Astrocyte of the hippocampus (primary cell): ENCODE data around the gene UBA5.

Experiments used
- DNase-seq: peaks from one replicate; pipeline ENCODE4 v3.0.0; 2011; ENCODE audit warnings: low read depth, low spot score

The UBA5 gene

DNA sequence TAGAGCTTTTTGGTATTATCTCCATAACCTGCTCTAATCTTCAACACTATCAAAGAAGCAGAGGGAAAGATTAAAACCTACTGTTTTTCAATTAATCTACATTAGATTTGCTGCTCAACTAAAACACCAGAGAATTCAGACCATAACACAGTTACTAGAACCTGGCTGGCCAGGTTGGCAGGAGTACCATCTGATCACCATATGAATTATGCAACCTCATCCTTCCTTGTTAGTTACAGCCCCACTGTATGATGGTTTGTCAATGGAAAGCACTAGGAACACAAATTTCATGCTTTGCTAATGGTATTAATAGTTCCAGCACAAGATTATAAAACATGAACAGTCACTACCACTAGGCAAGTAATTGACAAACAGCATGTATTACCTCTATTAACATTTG is 56.2 kb downstream of the UBA5 start:
- no peak for DNase-seq

DNA sequence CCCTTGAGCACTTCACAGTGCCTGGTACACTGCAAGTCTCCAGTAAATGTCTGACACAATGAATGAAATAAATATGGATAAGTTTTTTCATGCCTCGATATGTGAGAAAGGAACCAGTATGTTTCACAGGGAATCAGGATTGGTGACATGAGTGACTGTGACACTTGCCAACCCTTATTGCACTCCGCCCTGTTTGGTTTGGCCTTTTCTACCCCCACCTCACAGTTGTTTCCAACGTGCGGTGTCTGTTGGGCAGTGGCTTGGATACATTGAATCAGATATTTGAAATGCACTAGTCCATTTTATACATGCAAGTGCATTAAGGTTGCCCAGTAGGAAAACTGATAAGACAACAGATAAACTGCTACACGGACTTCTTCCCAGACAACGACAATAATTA is 60.1 kb downstream of the UBA5 start:
- no peak for DNase-seq

DNA sequence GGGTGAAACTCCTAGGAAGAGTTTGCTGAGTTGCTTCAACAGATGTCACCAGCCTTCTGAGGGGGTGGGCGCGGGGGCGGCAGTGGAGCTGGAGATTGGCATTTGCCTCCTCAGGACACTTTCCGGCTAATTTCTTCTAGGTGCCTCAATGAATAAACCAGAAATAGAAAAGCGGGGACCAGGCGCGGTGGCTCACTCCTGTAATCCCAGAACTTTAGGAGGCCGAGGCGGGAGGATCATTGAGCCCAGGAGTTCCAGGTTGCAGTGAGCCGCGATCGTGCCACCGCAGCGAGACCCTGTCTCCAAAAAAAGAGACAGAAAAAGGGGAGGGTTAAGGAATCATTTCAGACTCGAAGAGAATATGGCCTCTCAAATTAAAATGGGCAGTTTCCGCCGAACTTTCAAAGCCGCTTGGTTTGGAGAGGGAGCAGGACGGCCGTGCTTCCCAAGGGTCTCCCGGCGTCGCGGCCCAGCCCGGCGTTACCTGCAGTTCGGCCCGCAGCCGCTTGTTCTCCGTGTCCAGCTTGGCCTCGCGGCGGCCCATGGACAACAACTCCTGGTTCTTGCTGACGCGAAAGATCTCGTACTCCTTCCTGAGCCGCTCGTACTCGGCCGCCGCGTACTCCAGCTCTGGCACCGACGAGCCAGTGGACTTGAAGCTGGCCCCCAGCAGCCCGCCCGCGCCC is 61.5 kb downstream of the UBA5 start:
- peak; percentile 87 for DNase-seq

DNA sequence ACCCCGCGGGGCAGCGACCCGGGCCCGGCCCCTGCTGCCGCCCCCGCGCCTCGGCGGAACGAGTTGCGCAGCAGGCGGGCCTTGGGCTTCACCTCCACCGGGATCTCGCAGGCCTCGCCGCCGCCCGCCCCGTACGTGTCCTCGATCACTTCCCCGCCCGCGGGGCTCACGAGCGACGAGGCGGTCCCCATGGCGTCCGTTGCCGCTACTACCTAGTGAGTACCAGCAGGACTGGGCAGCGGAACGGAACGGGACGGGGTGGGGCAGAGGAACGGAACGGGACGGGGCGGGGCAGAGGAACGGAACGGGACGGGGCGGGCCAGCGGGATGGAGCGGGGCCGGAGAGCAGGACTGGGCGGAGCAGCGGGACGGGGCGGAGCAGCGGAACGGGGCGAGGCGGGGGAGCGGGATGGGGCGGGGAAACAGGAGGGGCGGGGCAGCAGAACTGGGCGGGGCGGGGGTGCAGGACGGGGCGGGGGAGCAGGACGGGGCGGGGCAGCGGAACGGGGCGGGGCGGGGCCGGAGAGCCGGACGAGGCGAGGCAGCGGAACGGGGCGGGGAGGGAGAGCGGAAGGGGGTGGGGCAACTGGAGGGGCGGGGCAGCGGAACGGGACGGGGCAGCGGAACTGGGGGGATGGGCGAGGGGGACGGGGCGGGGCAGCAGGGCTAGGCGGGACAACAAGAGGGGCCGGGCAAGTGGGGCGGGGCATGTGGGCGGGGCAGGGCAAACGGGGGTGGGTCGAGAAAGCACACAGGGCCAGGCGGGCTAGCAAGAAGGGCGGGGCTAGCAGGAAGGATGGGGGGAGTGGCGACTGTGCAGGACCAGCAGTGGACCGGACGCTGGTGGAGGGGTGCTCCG is 62.3 kb downstream of the UBA5 start, which contains the start of gene NPHP3:
TSS of gene NPHP3 (minus strand) at position 245 of the 859 bp plus-strand sequence. CDS start at position 191, 54 bp downstream.
- peak; percentile 98 for DNase-seq

DNA sequence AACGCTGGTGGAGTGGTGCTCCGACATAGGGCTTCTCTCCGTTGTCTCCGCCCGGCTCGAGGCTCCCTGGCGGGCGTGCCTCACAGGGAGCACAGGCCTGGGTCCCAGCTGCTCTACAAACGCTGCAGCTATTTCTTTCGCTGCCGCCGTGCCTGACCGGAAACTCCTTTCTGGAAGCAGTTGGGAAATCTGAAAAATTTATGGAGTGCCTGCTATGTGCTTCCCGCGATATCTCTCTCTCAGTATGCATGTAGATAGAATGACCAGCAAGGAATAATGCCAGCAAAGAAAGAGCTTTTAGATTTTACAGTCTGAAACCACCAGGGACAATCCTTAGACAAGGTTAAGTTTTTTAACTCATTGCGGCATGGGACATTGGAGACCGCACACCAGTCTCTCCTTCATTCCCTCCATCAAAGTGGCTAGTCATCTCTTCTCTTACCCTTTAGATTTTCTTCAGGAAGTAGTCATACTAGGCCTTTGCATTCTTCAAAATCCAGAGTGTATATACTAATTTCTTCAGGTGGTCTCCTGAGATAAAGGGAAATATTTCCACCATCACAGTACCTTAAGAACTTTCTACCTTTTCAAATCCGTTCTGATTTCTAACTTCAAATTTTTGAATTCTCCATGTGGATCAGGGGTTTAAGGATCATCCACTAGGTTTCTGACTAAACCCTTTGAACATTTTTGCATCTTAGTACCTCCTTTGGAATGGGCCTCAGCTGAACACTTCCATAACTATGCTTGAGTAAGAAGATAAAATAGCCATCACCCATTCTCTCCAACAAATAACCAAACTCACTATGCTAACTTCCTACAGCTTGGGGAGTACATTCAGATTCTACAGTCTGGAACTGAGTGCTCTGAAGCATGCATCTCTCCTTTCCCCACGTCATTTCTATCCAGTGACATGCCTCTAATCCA is 63.2 kb downstream of the UBA5 start:
- no peak for DNase-seq

DNA sequence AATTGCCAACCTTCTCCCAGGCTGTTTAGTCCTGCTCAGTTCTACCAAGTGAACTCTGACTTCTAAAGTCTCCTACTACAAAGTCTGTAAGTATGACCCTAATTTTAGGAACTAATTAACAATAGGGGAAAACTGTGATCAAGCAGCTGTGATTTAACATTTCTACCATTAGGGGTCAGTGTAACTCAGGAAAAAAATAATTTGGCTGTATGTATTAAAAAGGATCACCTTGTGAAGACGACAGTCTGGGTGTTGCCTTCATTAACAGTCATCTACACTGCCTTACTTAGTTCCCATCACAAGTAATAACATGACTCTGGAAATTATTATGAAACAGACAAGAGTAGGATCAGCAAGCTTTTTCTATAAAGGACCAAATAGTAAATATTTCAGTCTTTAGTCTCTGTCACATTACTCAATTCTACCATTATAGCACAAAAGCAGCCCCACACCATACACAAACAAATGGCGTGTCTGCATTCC is 66.3 kb downstream of the UBA5 start:
- peak; percentile 51 for DNase-seq
